GM19023 (cell line): ENCODE data around the gene PRKACB.

Experiments
- ATAC-seq: cut with Tn5 transposase; IDR thresholded peaks from one replicate; pipeline ENCODE4 v1.9.1; 2021; ENCODE audit warnings: mild to moderate bottlenecking, moderate library complexity; ENCODE audit not compliant: unreplicated experiment

PRKACB gene

DNA sequence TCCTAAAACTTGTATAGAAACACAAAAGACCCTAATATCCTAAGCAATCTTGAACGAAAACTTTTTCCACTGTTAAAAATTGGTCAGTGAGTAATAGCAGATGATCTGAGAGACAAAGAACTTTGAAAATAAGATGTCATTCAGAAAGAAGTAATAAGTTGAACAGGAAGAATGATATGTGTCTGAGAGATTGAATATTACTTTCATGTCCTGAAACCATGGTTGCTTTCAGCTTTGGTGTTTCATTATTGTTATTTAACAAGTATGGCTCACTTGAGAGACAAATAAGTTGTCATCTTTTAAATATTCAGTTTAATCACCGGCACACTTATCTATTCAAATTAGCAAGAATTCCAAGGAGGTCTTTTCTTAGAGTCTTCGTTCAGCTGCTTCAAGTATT is 11.4 kb downstream of the PRKACB start:
- ATAC-seq = no peak

- ATAC-seq = no peak
Observed at GRCh38 chr1:84156210-84156621, 12.1 kb downstream of the PRKACB start.

DNA sequence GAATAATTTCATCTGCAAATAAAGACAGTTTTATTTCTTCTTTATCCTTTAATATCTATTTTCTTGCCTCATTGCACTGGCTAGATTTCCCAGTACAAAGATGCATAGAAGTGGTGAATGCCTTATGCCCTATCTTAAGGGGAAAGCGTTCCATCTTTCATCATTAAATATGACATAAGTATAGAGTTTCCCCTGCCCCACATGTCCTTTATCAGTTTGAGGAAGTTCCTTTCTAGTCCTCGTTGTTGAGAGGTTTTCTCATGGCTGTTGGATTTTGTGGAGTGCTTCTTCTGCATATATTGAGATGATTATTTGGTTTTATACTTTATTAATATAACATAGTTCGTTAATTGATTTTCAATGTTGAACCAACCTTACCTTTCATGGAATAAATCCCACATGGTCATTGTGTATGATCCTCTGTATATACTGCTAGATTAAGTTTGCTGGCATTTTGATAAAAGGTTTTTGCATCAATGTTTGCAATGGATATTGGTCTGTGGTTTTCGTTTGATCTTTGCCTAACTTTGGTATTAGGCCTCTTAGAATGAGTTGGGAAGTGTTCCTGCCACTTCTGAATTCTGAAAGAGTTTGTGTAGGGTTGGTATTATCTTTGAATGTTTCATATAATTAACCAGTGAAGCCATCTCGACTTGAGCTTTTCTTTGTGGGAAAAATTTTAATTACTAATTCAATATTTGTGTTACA is 15.6 kb downstream of the PRKACB start:
- no peak for ATAC-seq

GRCh38 chr1:84162295-84162694 is 18.2 kb downstream of the PRKACB start:
- no peak for ATAC-seq

- no peak for ATAC-seq
Observed at GRCh38 chr1:84163123-84163931, 19.3 kb downstream of the PRKACB start.

DNA sequence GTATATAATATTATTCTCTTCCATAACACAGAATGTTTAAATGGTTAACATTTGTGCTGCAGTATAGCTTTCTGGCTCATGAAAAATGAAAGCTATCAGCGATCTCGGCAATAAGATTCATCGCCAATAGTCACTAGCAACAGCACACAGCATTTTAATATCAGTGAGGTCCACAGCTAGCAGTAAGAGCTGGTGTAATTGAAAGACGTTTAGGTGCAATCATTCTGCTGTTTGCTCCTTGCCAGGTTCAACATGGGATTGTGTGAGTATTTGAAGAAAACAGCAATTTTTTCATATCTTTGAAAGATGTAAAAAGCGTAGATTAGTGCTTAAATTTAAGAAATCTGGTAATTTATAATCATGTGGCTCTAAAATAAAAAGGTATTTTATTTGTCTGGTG is 20.1 kb downstream of the PRKACB start:
- ATAC-seq = no peak

- ATAC-seq = no peak
Observed at GRCh38 chr1:84164567-84165021, 20.5 kb downstream of the PRKACB start.

DNA sequence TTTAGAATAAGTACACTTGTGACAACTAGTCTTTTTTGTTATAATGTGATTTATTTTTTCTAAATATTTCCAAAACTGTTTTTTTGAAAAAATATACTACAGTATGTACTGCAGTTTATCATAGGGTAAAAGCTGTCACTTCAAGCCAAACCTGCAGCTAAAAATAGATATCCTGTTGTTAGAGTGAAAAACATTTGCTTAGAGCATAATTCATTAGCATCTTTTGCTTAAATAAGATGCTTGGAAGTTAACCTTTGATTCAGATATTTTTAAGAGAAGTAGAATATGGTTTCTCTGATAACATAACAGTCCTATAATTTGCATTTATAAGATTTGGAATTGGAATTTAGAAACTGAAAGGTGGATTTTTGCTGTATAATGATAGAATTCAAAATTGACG is 21.5 kb downstream of the PRKACB start:
- ATAC-seq = no peak

- no peak for ATAC-seq
Observed at GRCh38 chr1:84166797-84167196, 22.7 kb downstream of the PRKACB start.

GRCh38 chr1:84168783-84169182 is 24.7 kb downstream of the PRKACB start:
- no peak for ATAC-seq

DNA sequence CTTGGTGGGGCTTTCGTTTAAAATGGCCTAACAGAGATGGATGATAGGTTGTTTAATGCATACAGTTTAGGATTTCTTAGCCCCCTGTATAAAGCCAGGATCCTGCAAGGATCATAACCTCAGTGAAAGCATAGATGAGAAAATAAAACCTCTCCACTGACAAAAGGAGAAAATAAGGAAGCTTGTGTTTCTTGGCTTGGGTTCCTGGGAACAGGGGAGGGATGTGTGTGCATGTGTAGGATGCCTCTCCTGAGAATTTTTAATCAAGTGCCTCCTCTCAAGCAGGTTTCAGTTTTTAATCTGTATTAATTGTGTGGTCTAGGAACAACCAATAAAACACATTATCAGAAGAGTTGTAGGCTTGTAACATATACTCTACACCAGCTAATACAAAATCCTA is 26.1 kb downstream of the PRKACB start:
- ATAC-seq = no peak

DNA sequence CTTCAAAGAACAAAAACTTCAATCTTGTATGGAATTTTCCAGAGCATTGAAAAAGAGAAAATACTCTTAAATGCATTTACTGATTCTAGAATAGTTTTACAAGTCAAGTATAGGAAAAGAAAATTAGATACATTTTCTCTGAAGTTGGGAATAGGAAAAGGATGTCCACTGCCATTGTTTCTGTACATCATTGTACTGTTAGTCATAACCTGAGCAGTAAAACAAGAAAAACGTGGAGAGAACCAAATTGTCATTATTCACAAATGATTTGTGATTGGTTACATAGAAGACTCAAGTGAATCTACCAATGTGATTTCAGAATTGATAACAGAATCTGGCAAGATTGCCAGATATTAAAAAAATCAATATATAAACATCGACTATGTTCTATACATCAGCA is 27.4 kb downstream of the PRKACB start:
- no peak for ATAC-seq

GRCh38 chr1:84174051-84174556 is 30.0 kb downstream of the PRKACB start:
- ATAC-seq = no peak

DNA sequence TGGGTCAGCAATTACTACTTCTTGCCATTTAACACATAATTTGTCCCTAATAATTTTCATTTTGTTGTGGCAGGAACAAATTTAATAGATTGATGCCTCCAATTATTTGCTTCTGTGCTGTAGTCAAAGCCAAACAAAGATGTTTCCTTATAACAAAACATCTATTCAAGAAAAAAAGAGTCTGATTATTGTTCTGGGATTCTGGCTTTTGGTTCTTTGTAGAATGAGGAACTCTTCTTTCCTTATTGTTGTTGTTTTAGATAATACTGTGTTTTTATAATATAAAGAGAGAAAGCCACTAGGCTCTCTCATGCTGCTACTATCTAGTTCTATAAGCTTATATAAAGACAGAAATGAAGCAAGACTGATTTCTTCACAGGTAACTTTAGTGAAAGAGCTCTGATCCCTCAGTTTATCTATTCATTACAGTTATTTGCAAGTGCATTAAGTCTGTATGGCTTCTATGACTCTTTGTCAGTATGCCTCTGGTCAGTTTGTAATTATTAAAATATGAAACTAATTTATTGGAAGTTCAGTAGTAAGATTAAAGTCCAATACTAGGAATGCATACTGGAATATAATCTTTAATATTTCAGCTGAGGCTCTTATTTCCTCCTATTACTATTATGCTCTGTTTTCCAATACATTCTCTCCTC is 37.4 kb downstream of the PRKACB start:
- ATAC-seq = no peak

GRCh38 chr1:84190455-84190854 is 46.4 kb downstream of the PRKACB start:
- no peak for ATAC-seq

DNA sequence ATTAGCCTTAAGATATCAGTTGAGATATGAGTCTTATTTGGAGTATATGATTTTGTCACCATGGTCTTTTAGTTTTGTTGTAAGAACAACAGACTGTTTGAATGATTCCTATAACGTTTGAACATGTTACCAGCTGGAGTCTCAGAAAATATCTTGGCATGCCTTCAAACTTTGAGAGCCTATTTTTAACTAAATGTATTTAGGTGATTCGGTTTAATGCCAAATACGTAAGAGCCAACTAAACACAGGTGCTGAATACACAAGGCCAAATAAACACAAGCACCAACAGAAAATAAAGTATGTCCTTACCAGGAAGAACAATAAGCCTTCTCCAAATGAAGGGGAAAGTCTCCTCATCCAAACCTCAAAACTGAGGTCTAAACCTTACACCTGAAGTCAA is 48.6 kb downstream of the PRKACB start:
- ATAC-seq = no peak

- ATAC-seq = no peak
Observed at GRCh38 chr1:84198832-84199231, 54.8 kb downstream of the PRKACB start.

- no peak for ATAC-seq
Observed at GRCh38 chr1:84199257-84199656, 55.2 kb downstream of the PRKACB start.

DNA sequence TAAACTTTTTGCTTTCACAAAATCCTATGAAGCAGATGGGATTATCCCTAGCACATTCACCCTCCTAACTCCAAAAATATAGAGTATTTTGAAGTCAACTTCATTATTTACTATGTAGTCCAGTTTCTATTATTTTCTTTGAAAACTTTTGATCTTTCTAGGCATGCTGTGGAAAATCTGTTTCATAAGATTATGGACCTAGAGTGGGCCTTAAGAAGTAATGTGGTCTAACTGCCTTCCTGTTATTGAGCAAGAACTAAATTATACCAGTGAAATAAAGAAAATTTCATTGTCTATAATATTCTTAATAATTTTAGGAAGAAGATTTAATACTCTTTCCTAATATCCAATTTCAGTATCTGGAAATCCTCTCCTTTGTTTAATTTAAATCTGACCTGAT is 58.1 kb downstream of the PRKACB start:
- ATAC-seq = no peak

DNA sequence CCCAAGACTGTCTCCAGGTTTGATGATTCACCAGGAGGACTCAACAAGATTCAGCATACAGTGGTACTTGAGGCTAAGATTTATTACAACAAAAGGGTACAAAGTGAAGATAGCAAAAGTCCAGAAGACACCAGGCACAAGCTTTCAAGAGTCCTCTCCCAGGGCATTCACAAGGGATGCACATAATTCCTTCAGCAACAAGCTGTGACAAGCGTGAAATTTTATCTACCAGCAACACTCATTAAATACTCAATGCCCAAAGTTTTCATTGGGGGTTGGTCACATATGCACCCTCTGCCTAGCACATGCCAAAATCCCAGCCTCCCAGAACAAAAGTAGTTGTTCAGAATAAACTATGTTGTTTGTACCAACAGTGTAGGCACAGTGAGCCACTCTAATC is 62.3 kb downstream of the PRKACB start:
- no peak for ATAC-seq

DNA sequence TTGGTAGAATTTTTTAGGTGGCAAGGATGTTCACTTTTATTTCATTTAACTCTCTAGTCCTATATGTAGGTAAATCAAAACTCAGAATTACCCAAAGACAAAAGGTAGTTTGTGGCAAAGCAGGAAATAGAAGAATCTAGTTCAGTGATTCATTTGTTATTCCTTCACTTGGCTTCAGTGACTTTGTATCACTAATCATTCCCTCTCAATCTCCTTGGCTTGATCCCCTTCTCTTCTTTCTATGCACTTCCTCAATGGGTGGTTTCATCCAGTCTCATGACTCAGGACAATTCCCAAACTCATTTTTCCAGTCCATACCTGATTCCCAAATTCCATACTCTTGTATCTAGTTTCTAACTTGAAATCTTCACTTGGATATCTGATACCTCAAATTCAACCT is 64.9 kb downstream of the PRKACB start:
- ATAC-seq = no peak
